HG03571 (cell line): ENCODE results near the gene MYO1A.
A peak's percentile ranks its signal among the peaks of the same experiment; 100 is the strongest.
"Not testable (repeated sequence)": the region's sequence is repeated elsewhere in the genome, so short reads cannot be mapped to it uniquely, and the experiment has no call there.

ENCODE experiments used
- ATAC-seq: cut with Tn5 transposase; IDR thresholded peaks from one replicate; pipeline ENCODE4 v1.9.1; 2021; ENCODE audit not compliant: unreplicated experiment

Gene MYO1A

DNA sequence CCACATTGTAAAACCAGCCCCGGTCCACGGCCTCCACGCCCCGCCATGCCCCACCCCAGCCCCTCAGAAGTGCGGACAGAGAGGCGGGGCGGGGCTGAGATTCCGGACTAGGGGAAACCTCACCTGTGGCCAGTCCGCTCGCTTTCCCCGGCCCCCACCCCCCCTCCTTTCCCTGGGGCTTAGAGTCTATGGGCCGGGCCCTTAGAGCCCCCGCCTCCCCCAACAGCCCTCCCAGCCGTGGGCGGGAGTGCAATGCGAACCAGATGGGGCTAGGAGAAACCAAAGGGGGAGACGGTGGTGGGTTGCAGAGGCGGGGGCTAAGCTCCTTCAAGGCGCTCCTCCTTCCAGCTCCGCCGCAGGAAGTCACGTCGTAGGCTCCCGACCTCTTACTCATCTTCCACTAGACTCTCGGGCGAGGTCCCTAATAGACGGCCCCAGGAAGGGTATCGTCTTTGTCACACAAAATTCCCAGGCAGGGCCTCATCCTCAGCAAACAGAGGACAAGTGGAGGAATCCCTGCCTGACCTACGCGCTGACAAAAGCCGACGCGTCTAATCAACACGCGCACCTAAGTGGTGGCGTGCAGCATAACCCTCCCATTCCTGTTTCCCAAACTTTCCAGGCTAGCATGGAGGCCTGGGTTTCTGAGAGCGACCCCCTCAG is 37.9 kb upstream of the MYO1A start:
- peak; percentile 21 for ATAC-seq

DNA sequence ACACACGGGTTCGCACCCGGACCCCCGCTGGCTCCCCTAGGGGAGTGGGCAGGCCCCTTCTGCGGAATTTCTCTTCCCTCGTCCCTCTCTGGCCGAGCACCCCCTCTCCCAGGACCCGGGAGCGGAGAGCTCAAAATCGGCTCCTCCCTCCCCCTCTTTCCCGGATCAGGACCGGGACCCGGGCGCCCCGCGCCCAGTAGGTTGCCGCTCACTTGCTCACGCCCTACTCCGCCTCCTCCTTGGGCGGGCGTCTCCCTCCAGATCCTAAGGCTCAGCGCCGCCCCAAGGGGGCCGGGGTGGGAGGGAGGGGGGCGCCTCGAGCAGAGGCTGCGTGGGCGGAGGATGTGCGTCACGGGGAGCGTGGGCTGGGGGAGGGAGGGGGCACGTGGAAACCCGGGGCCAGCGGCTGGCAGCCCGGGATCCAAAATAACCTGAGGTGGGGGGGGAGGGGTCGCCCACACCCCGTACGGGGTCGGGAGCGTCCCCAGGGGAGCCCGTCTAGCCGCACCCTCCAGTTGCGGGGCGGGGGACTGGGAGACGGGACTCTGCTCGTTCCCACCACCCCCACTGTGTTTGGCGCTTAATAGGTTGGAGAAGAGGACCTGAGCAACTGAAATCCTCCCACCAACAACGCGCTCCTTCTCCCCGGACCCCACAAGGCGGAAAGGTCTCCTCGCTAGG is 37.2 kb upstream of the MYO1A start:
- peak; percentile 24 for ATAC-seq

DNA sequence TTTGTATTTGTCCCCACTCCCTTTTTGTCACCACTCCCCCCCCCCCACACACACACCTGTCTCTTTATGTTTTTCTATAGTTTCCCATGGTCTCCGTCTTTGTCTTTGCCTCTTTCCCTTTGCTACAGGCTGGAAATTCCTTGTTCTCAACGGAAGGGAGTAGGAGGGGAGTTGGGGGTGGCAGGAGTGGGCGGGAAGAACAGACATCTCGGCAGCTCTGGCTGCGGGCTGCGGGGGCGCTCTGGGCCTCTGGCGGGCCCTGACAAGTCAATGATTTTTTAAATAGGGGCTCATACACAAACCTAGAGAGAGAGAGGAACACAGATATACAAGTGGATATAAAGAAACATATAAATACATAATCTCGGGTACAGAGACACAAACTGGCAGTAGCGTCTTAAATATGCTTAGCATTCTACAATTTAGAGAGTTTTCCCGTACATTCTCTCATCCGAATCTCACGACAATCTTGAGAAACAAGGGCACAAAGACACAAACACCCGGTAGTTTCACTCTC is 36.6 kb upstream of the MYO1A start:
- no peak for ATAC-seq

DNA sequence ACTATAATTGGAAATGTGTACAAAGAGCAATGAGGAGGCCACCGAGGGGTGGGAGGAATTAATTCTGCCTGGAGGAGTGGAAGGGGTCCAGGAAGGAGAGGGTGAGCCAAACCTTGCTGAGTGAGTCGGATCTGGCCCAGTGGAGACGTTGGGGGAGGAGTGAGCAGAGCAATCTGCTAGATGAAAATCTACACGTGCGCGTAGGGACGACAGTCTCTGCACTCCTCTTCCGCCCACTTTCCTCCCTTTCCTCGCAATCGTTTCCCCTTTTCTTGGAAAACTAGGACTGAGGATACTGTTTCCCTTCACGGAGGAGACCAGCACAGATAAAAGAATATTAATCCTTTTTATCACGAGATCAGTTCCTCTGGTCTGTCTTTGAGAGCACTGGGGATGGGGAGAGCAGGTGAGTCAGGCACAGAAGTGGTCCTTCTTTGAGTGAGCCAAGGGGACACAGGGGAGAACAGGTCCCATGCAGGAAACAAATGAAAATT is 36.1 kb upstream of the MYO1A start:
- ATAC-seq, result no peak

DNA sequence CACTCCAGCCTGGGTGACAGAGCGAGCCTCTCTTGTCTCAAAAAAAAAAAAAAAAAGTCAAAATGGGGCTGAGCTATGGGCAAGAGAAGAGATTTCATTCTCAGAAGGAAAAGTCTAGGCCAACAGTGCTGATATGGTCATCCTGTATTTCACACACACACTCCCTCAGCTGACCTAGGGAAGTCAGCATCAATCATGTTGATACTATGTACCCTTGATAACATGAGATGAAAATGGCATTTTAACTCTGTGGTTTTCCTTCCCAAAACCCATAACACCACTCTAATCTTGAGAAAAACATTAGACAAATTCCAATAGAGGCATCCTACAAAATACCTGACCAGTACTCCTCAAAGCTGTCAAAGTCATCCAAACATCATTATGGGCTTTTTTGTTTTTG is 30.9 kb upstream of the MYO1A start:
- no peak for ATAC-seq

DNA sequence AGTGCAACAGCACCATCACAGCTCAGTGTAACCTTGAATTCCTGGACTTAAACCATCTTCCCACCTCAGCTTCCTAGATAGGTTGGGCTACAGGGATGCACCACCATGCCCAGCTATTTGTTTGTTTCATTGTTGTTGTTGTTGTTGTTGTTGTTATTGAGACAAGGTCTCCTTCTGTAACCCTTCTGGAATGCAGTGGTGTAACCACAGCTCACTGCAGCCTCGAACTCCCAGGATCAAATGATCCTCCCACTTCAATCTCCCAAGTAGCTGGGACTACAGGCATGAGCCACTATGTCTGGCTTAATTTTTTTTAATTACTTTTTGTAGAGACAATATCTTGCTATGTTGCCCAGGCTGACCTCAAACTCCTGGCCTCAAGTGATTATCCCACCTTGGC is 29.9 kb upstream of the MYO1A start:
- no peak for ATAC-seq

DNA sequence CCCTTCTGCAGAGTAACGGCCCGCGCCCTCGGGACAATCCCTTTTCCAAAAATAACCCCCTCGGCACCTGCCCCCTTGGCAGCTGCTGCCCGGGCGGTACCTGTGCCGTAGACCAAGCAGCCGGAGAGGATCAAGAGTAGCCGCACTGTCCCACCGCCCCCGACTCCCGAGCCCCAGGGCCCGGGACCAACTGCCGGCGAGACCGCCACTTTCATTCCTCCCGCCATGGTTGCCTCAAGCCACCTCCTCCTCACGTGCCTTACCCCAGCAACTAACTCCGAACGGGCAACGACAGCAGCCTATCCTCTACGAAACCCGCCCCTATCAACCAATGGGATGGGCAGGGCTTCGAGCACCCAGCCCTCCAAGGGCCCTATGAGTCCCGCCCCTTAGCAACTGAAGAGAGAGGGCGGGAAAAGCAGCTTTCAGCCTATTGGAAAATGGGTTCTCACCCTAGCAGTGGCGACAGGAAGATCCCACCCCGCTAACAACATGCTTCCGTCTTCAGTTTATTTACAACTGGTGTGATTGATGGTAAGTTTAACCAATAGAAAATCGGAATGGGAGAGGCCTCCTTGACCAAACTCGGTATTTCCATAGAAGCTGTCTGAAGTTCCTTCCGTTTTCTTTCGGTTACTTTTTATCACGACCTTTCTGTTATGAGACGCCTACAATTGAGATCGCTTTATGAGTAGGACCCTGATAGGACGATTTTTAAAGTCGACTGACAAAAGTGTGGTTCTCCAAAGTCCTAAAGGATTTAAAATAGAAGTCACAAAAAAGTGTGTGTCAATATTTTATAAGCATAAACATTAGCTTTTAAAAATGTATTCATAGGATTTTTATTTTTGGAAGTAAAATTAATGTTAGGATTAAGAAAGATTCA is 28.8 kb upstream of the MYO1A start, which contains the start of gene NEMP1:
NEMP1 (minus strand) TSS at position 273 of the 886 bp plus-strand sequence; CDS start at position 227, 46 bp downstream.
- peak; percentile 95 for ATAC-seq

DNA sequence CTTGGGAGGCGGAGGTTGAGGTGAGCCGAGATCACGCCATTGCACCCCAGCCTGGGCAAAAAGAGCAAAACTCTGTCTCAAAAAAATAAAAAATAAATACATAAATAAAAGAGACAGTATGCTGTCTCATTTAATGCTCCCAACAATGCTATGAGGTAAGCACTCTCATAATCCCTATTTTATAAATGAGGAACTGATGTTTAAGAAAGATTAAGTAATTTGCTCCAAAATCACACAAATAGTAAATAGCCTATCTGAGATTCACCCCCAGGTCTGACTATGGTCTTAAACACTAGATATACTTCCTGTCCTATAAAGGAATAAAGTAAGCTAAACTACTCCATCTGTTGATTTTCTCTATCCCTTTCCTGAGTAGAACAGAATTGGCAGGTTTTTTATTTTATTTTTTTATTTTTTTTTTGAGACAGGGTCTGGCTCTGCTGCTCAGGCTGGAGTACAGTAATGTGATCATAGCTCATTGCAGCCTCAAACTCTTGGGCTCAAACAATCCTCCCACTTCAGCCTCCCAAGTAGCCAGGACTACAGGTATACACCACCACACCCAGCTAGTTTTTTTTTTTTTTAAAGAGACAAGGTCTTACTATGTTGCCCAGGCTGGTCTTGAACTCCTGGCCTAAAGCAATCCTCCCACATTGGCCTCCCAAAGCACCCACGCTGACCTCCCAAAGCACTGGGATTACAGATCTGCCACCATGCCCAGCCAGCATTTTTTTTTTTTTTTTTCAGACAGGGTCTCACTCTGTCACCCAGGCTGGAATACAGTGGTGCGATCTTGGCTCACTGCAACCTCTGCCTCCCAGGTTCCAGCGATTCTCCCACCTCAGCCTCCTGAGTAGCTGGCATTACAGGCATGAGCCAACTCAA is 23.9 kb upstream of the MYO1A start:
- not testable (repeated sequence) for ATAC-seq

DNA sequence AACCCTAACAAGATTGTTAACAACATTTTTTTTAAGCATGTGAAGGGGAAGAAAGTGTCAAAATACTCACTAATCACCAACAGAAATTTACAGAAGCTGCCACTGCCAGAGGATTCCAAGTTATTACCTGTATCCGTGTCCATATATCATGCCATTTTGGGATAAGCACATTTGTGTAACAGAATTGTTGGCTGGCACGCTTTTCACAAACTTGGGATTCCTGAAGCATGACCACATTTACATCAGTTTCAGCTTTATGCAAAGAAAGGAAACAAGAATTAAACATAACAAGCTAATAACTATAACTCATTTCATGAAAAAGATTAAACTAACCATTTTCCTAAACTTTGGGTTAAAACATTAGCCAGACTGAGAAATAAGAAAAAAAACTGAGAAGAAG is 22.7 kb upstream of the MYO1A start:
- no peak for ATAC-seq

DNA sequence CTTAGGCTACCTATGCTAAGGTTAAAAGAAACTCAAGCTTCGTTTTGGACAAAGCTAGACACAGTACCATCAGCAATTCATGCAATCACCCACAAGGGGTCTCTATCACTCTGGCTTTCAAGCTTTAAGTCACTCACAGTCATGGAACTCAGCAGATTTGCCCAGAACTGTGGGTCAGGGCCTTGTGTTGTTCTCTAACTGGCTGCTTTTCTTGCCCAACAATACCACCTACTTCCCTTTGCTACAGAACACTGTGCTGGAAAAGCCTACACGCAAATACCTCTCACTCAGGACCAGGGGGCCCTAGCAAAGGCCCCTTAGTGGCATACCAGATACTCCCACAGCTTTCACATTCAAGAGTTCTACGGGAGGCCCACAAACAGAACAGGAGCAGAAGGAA is 19.6 kb upstream of the MYO1A start:
- peak; percentile 45 for ATAC-seq

DNA sequence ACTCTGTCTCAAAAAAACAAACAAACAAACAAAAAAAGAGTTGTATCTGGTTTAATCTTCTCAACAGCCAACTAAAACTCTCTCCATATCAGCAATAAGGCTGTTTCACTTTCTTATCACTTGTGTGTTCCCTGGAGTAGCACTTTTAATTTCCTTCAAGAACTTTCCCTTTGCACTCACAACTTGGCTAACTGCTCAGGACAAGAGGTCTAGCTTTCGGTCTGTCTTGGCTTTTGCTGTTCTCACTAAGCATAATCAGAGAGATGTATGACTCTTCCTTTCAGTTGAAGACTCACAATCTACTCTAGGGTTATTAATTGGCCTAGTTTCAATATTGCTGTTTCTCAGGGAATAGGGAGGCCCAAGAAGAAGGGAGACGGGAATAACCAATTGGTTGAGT is 16.3 kb upstream of the MYO1A start:
- no peak for ATAC-seq

DNA sequence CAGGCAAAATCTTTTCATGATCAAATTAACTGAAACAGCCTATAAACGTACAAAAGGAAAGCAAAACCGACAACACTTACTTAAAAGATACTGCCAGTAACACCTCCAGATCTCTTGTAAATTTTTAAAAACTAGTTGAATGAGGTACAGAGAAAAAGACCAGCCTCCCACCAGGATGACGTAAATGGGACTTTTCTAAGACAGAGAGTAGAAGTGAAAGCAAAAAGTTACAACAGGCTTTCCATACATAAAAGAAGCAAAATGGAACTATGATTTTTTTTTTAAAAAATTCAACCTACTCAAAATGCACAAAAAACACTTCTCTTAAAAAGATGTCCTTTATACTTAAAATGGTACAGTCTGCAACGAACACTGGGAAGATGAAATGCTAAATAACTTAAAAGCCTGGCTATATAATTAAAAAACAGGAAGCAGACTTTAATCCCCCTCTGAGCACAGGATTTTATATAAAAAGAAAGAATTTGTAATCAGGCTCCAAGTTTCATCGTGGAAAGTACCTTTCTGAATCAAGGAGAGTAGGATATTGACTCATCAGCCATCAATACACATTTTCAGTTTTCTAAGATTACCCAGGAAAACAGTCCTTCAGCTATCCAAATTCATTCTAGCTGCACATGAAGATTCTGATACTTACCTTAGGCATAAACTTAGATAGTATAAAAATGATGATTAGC is 14.2 kb upstream of the MYO1A start:
- peak; percentile 67 for ATAC-seq

DNA sequence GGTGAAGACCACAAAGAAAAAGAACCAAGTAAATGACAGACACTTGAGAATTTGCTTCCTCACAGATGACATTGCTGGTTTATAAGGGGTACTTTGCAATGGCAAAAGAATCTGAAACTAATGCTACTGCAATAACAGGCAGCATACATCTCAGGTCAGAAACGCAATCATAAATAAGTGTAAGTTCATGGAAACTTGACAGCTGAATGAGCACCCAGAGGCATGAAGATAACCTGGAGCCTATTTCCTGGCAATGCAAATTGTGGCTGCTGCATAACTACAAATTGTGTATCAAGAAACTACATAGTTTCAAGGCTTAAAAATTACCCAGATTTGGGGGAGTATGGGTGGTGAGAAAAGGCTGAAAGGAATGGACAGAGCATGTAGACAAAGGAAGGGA is 8.5 kb upstream of the MYO1A start:
- no peak for ATAC-seq

DNA sequence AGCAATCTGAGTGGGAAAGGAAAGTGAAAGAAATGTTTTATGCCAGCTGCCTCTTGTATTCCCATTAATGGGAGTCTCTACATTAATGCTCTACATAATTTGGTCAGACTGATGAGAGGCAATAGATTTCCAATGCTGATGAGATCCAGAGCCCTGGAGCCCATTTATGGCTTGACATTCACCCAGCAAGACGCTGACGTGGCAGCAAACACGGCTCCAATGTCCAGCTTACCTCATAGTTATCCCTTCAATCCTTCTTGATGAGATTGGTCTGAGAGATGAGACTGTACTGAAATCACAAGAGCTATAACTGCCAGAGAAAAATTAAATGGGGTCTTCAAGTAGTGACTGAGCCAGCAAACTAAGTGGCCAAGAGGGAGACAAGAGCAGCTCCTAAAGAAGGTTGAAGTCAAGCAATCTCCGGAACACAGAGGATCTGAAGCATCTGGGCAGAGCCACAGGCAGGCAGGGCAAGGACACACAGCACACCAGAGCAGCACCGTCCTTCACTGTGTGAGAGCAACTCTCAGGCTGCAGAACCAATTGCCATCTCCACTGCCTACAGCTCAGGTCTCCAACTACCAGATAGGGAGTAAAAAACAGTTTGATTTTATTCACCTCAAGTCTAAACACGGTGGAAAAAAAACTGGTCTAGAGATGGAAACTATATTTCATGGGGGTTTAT is 7.3 kb upstream of the MYO1A start:
- no peak for ATAC-seq

DNA sequence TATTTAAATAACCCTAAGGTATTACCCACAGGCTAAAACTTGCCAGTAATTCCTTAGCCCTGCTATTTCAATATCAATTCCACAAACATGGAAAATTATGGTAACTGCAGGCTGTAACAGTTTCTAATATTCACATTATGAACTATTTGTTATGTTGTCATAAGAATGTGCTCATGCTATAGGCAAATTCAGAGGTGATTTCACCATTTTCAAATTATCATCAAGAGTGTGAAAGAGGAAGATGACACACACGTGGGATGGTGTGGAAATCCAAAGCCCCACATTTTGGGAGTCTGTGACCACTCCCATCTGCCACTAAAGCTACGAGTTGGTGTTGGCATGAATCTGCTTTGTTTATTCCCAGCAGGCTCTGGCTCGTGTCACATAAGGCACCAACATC is 5.9 kb upstream of the MYO1A start:
- no peak for ATAC-seq

DNA sequence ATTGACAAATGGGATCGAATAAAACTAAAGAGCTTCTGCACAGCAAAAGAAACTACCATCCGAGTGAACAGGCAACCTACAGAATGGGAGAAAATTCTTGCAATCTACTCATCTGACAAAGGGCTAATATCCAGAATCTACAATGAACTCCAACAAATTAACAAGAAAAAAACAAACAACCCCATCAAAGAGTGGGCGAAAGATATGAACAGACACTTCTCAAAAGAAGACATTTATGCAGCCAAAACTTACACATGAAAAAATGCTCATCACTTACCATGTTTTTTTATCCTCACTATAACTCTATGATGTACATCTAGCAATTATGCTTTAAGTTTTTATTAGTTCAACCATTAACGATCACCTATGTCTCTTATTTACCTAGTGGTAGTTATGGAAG is 4.0 kb upstream of the MYO1A start:
- ATAC-seq, result not testable (repeated sequence)

DNA sequence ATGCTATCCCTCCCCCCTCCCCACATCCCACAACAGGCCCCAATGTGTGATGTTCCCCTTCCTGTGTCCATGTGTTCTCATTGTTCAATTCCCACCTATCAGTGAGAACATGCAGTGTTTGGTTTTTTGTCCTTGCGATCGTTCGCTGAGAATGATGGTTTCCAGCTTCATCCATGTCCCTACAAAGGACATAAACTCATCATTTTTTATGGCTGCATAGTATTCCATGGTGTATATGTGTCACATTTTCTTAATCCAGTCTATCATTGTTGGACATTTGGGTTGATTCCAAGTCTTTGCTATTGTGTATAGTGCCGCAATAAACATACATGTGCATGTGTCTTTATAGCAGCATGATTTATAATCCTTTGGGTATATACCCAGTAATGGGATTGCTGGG is 3.2 kb upstream of the MYO1A start:
- ATAC-seq, result not testable (repeated sequence)

DNA sequence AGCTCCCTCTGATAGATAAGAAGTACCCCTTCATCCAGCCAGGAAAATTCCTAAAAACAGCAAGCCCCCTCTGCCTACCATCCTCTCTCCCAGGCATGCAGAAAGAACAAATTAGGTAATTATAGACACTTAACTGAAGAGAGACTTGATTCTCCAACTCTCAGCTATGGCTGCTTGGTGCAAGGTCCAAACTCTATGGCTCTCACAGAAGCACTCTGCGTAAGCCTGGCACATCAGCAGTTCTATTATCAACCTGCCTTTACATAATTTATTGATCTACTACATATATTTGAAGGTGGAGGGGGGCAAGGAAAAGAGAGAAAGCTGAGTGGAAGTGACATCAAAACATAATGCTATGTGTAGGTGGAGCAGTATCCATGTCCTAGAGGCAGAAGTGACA is 1.1 kb upstream of the MYO1A start:
- no peak for ATAC-seq

DNA sequence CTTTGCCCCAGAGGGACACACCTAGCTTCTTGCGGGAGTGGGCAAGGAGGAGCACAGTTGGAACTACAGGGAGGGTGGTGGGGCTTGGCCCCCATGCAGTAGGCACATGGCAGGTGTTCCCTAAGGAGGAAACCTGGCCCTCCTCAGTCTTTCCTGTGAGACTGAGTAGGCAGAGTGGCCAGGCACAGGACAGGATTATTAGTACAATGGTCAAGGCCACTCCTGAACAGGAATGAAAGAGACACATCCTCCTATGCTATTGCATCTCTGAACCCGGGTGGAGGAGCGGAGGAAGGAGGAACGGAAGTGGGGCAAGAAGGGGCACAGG is 846 bp downstream of the MYO1A start:
- ATAC-seq, result no peak
